Measurements from ENCODE around the gene SLC6A18. TPM values are rescaled to one million over a fixed set of nuclear protein-coding genes. Genes with fewer than 3 reads are reported as not detected.

SLC6A18 gene
- polyA plus RNA-seq, 1 donor (not counting 4 experiments of a cell fraction or from before 2014, with no cell fraction given) = not detected

- Histone ChIP-seq H3K36me3 (ENCODE audit: control insufficient read depth in 2 of 2, extremely low read depth in 1 of 2, insufficient read depth in 2 of 2, low read length in 2 of 2) (no peaks in the 10 kb centered on the region), H3K27me3 (ENCODE audit: control insufficient read depth, extremely low read depth, insufficient read depth, low read length) (peaks cover 3% of the 10 kb centered on the region), H3K4me1 (ENCODE audit: control insufficient read depth, extremely low read depth, insufficient read depth, low read length) (no peaks in the 10 kb centered on the region), H3K9me3 (ENCODE audit: control insufficient read depth, low read depth, low read length) (peaks cover 13% of the 10 kb centered on the region), H3K4me3 (ENCODE audit: control insufficient read depth in 2 of 3, extremely low read depth in 1 of 3, insufficient read depth in 2 of 3, low read depth in 1 of 3, low read length in 3 of 3) (no peak overlapping the region), H3K79me2 (ENCODE audit: control insufficient read depth, insufficient read depth, low read length) (no peaks in the 10 kb centered on the region), H4K20me1 (ENCODE audit: control insufficient read depth, extremely low read depth, insufficient read depth, low read length) (no peaks in the 10 kb centered on the region), H3K27ac (ENCODE audit: control insufficient read depth, insufficient read depth, low read length) (no peak overlapping the region), H3K9me1 (ENCODE audit: control insufficient read depth, extremely low read depth, insufficient read depth, low read length) (no peaks in the 10 kb centered on the region), H3K4me2 (ENCODE audit: control insufficient read depth, extremely low read depth, insufficient read depth, low read depth, low read length) (no peak overlapping the region), H2AFZ (ENCODE audit: control insufficient read depth, low read length) (no peak overlapping the region), H3K9ac (ENCODE audit: control insufficient read depth, extremely low read depth, insufficient read depth, low read length) (no peak overlapping the region)
- DNase-seq (ENCODE audit: low read depth, low spot score) = no peak
- dilution Hi-C loops (cut with MboI; ENCODE audit: extremely low pct_ligation_motif_present, low sequenced_read_pairs) = no loop called here
- no peak for FAIRE-seq
- no peak for TF ChIP-seq EZH2 (IDR thresholded peaks at IDR 0.05; ENCODE audit: low read length)
- TF ChIP-seq, protein P1, sequence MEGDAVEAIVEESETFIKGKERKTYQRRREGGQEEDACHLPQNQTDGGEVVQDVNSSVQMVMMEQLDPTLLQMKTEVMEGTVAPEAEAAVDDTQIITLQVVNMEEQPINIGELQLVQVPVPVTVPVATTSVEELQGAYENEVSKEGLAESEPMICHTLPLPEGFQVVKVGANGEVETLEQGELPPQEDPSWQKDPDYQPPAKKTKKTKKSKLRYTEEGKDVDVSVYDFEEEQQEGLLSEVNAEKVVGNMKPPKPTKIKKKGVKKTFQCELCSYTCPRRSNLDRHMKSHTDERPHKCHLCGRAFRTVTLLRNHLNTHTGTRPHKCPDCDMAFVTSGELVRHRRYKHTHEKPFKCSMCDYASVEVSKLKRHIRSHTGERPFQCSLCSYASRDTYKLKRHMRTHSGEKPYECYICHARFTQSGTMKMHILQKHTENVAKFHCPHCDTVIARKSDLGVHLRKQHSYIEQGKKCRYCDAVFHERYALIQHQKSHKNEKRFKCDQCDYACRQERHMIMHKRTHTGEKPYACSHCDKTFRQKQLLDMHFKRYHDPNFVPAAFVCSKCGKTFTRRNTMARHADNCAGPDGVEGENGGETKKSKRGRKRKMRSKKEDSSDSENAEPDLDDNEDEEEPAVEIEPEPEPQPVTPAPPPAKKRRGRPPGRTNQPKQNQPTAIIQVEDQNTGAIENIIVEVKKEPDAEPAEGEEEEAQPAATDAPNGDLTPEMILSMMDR (optimal IDR thresholded peaks at IDR 0.05 in 1 of 3, IDR thresholded peaks at IDR 0.05 in 1 of 3, conservative IDR thresholded peaks at IDR 0.05 in 1 of 3; ENCODE audit: extremely low read depth in 1 of 3, insufficient read depth in 2 of 3, low read length in 3 of 3) = no peak
Measured at GRCh38 chr5:1212271-1212670, 12.9 kb upstream of the SLC6A18 start.

DNA sequence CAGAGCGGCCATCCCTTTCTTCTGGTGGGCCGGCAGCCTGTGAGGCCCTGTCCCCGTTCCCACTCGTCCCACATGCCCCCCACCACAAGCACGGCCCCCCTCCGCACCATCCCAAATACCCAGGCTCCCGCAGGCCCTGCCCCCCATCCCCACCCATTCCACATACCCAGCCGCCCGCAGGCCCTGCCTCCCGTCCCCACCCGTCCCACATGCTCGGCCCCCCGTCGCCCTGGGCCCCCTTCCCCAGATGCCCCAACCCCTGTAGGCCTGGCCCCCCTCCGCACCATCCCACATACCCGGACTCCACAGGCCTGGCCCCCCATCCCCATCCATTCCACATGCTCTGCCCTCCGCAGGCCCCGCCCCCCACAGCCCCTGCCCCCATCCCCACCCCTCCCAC lies 12.3 kb upstream of the SLC6A18 start:
- peaks cover 13% of the 10 kb centered on the region for H3K9me3 ChIP-seq (ENCODE audit: control insufficient read depth, low read depth, low read length)
- no peak overlapping the region for H3K9ac ChIP-seq (ENCODE audit: control insufficient read depth, extremely low read depth, insufficient read depth, low read length)
- H3K79me2 ChIP-seq (ENCODE audit: control insufficient read depth, insufficient read depth, low read length) = no peaks in the 10 kb centered on the region
- H3K9me1 ChIP-seq (ENCODE audit: control insufficient read depth, extremely low read depth, insufficient read depth, low read length) = no peaks in the 10 kb centered on the region
- dilution Hi-C loops (cut with MboI; ENCODE audit: extremely low pct_ligation_motif_present, low sequenced_read_pairs) = no loop called here
- H4K20me1 ChIP-seq (ENCODE audit: control insufficient read depth, extremely low read depth, insufficient read depth, low read length) = no peaks in the 10 kb centered on the region
- no peak overlapping the region for H3K27ac ChIP-seq (ENCODE audit: control insufficient read depth, insufficient read depth, low read length)
- H3K4me3 ChIP-seq (ENCODE audit: control insufficient read depth in 2 of 3, extremely low read depth in 1 of 3, insufficient read depth in 2 of 3, low read depth in 1 of 3, low read length in 3 of 3) = no peak overlapping the region
- no peak for FAIRE-seq
- no peak overlapping the region for H3K4me2 ChIP-seq (ENCODE audit: control insufficient read depth, extremely low read depth, insufficient read depth, low read depth, low read length)
- H3K27me3 ChIP-seq (ENCODE audit: control insufficient read depth, extremely low read depth, insufficient read depth, low read length) = peaks cover 3% of the 10 kb centered on the region
- H3K36me3 ChIP-seq (ENCODE audit: control insufficient read depth in 2 of 2, extremely low read depth in 1 of 2, insufficient read depth in 2 of 2, low read length in 2 of 2) = no peaks in the 10 kb centered on the region
- TF ChIP-seq, protein P1 (optimal IDR thresholded peaks at IDR 0.05 in 1 of 3, IDR thresholded peaks at IDR 0.05 in 1 of 3, conservative IDR thresholded peaks at IDR 0.05 in 1 of 3; ENCODE audit: extremely low read depth in 1 of 3, insufficient read depth in 2 of 3, low read length in 3 of 3) = no peak
- no peak for TF ChIP-seq EZH2 (IDR thresholded peaks at IDR 0.05; ENCODE audit: low read length)
- no peaks in the 10 kb centered on the region for H3K4me1 ChIP-seq (ENCODE audit: control insufficient read depth, extremely low read depth, insufficient read depth, low read length)
- no peak overlapping the region for H2AFZ ChIP-seq (ENCODE audit: control insufficient read depth, low read length)
- DNase-seq (ENCODE audit: low read depth, low spot score) = no peak
